SK-N-MC (cell line): ENCODE data around the gene SLC19A3.
"Not testable (repeated sequence)": the region's sequence is repeated elsewhere in the genome, so short reads cannot be mapped to it uniquely, and the experiment has no call there.

Source experiments
- EZH2 ChIP-seq: fragments of 200-600 bp; sonication (generic); IDR thresholded peaks from one replicate; pipeline ENCODE4 v1.6.1; 2017; ENCODE audit warnings: antibody characterized with exemption
- FOXP2 ChIP-seq: optimal IDR thresholded peaks from 2 replicates; pipeline ENCODE3; 2011; ENCODE audit warnings: mild to moderate bottlenecking, moderate library complexity; ENCODE audit not compliant: insufficient read depth; ENCODE audit errors: extremely low read length, control extremely low read depth
- POLR2AphosphoS5 ChIP-seq: IDR thresholded peaks from 2 replicates; pipeline ENCODE4 v1.6.1; 2012; ENCODE audit warnings: mild to moderate bottlenecking, low read depth, low read length, borderline replicate concordance

GRCh38 chr2:227740705-227741104 lies 22.9 kb upstream of the SLC19A3 start:
- not testable (repeated sequence) for TF ChIP-seq EZH2, FOXP2, POLR2AphosphoS5
